Measurements from ENCODE around the gene MALAT1. TPM values are rescaled to one million over a fixed set of nuclear protein-coding genes. Genes with fewer than 3 reads are reported as not detected.

Gene MALAT1
- total RNA-seq, 1 experiment from 2014 or later = 4,167 TPM

DNA sequence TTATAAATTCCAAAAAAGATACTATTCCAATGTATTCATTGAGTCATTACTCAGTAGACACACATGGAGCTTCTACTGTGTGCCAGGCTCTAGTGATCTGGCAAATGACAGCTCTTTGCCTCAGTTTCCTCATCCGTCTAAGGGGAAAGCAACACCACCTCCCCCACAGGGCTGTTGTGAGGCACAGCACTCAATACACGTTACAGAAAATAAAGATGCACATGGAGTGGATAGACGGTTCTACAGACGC is 6.5 kb upstream of the MALAT1 start:
- Histone ChIP-seq H2AFZ (ENCODE audit: low read length) (no peak overlapping the region), H3K4me1 (ENCODE audit: low read length) (peaks cover 68% of the 10 kb centered on the region), H3K4me3 (ENCODE audit: low read length) (no peak overlapping the region), H3K27me3 (ENCODE audit: low read length) (no peaks in the 10 kb centered on the region), H3K79me2 (ENCODE audit: low read length) (no peaks in the 10 kb centered on the region), H3K27ac (ENCODE audit: low read length) (no peak overlapping the region), H3K9ac (ENCODE audit: low read length) (no peak overlapping the region), H4K20me1 (ENCODE audit: insufficient read depth, low read depth, low read length) (no peaks in the 10 kb centered on the region), H3K9me2 (replicated peaks; ENCODE audit: insufficient read depth, low read length) (no peaks in the 10 kb centered on the region), H3K9me3 (ENCODE audit: low read length) (no peaks in the 10 kb centered on the region), H3K36me3 (ENCODE audit: insufficient read depth, low read length) (no peaks in the 10 kb centered on the region), H3K4me2 (ENCODE audit: low read depth, low read length, poor library complexity, severe bottlenecking) (no peak overlapping the region)
- DNase-seq = no peak

DNA sequence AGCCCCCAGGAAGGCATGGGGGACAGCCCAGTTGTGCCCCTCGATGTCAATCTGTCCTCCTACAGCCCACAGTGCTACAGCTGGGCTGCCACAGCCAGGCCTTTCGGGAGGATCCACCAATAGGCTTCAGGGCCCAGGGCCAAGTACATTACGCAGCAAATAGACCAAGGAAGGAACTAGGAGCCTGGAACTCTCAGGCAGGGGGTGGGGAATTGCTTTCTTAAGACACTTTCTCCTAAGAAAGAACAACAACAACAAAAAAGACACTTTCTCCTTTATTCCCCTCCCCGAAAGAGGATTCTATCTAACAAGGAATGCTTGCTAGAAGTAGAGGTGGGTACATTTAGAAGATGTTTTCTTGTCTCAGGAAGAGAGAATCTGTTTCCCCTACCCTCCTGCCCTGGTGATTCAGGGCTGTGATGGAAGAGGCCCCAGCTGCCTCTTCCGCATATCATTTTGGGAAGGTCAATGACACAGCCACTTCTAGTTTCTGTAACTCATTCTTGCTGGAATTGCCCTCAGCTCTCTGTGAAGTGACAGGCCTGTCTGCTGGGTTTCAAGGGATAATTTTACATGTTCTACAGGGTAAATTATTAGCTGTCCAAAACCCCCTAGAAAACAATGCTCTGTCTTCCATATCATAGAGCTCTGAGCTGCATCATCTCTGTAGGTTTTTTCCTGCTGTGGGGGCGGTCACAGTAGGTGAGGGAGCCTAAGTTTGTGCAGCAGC is 6.0 kb upstream of the MALAT1 start:
- Histone ChIP-seq H3K9me3 (ENCODE audit: low read length) (no peaks in the 10 kb centered on the region), H2AFZ (ENCODE audit: low read length) (peak overlapping the region; percentile 72; the same call in 1 of the 2 replicates), H3K36me3 (ENCODE audit: insufficient read depth, low read length) (no peaks in the 10 kb centered on the region), H3K4me1 (ENCODE audit: low read length) (peaks cover 65% of the 10 kb centered on the region), H3K9ac (ENCODE audit: low read length) (peak overlapping the region; percentile 29; the same call in 1 of the 2 replicates), H3K4me2 (ENCODE audit: low read depth, low read length, poor library complexity, severe bottlenecking) (no peak overlapping the region), H3K4me3 (ENCODE audit: low read length) (no peak overlapping the region), H3K9me2 (replicated peaks; ENCODE audit: insufficient read depth, low read length) (no peaks in the 10 kb centered on the region), H3K27ac (ENCODE audit: low read length) (no peak overlapping the region), H3K79me2 (ENCODE audit: low read length) (no peaks in the 10 kb centered on the region), H3K27me3 (ENCODE audit: low read length) (no peaks in the 10 kb centered on the region), H4K20me1 (ENCODE audit: insufficient read depth, low read depth, low read length) (no peaks in the 10 kb centered on the region)
- DNase-seq = no peak

DNA sequence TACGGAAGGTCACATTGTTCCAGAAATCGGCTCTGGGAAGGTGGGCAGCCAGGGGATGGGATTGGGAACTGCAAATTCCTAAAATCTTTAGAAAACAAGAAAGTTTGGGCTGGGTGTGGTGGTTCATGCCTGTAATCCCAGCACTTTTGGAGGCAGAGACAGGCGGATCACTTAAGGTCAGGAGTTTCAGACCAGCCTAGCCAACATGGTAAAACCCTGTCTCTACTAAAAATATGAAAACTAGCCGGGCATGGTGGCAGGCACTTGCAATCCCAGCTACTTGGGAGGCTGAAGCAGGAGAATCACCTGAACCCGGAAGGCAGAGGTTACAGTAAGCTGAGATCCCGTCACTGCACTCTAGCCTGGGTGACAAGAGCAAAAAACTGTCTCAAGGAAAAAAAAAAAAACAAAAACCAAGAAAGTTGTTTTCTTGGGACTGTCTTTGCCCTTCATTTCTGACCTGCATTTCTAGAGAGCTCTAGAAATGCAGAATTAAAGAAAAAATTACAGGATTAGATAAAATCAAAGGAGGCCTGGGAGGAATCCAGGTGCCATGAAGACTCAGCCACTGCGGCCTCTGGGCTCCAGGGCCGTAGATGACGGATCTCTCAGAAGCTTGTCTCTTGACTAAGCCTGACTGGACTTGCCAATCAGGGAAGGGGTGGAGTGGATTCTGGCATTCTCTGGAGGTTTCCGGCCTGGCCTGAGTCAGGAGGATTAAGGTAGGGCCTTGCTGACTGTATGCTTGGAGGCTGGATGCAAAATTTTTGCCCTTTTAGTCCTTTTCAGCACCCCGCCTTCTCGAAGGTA is 5.3 kb upstream of the MALAT1 start:
- H3K9me3 ChIP-seq (ENCODE audit: low read length) = no peaks in the 10 kb centered on the region
- peak overlapping the region; percentile 29; the same call in 1 of the 2 replicates for H3K9ac ChIP-seq (ENCODE audit: low read length)
- H3K27ac ChIP-seq (ENCODE audit: low read length) = no peak overlapping the region
- peaks cover 65% of the 10 kb centered on the region for H3K4me1 ChIP-seq (ENCODE audit: low read length)
- H3K36me3 ChIP-seq (ENCODE audit: insufficient read depth, low read length) = no peaks in the 10 kb centered on the region
- H3K4me3 ChIP-seq (ENCODE audit: low read length) = no peak overlapping the region
- DNase-seq = no peak
- H3K4me2 ChIP-seq (ENCODE audit: low read depth, low read length, poor library complexity, severe bottlenecking) = no peak overlapping the region
- no peaks in the 10 kb centered on the region for H4K20me1 ChIP-seq (ENCODE audit: insufficient read depth, low read depth, low read length)
- no peaks in the 10 kb centered on the region for H3K9me2 ChIP-seq (replicated peaks; ENCODE audit: insufficient read depth, low read length)
- H2AFZ ChIP-seq (ENCODE audit: low read length) = peak overlapping the region; percentile 72
- H3K27me3 ChIP-seq (ENCODE audit: low read length) = no peaks in the 10 kb centered on the region
- H3K79me2 ChIP-seq (ENCODE audit: low read length) = no peaks in the 10 kb centered on the region

DNA sequence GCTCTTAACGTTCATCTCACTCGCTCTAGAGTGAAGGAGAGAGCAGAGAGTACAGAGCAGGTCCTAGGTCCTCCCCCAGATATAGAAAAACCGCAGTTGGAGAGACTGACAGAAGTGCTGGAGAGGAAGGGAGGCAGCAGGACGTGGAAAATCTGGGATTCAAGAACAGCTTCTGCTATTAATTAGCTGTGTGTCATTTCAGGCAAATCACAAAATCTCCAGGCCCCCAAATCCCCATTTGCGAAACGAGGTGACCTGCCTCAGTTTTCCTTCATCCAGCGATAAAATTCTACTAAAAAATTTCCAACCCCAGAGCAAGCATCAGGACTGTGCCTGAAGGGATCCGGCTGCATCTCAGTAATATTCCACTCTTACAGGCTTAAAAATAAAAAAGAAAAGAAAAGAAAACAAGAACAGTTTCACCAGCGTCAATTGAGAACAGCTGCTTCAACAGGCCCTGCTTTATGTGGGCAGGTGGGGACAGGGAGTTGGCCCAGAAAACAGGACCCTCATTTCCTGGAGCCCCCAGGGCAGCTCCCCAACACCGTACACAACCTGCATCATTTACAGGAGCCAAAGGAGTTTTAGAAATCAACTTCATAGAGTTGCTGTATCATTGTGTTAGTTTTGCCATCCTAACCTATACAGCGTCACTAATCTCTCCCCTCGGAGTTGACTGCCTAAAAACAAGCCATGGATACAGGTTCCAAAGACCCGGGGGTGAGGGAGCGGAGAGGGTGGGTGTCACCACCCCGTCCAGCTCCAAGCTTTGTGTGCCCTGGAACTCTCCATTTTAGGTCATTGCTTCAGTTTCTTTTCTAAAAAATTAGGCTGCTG is 2.3 kb upstream of the MALAT1 start:
- Histone ChIP-seq H3K4me1 (ENCODE audit: low read length) (peaks cover 62% of the 10 kb centered on the region), H3K79me2 (ENCODE audit: low read length) (peaks cover 26% of the 10 kb centered on the region), H3K9me2 (replicated peaks; ENCODE audit: insufficient read depth, low read length) (no peaks in the 10 kb centered on the region), H4K20me1 (ENCODE audit: insufficient read depth, low read depth, low read length) (peaks cover 23% of the 10 kb centered on the region), H2AFZ (ENCODE audit: low read length) (0 out of 2 replicates have a peak overlapping the region, but pooled peaks have one; percentile 78), H3K9ac (ENCODE audit: low read length) (peak overlapping the region; percentile 68), H3K27me3 (ENCODE audit: low read length) (no peaks in the 10 kb centered on the region), H3K36me3 (ENCODE audit: insufficient read depth, low read length) (peaks cover 25% of the 10 kb centered on the region), H3K4me3 (ENCODE audit: low read length) (peak overlapping the region; percentile 45), H3K9me3 (ENCODE audit: low read length) (no peaks in the 10 kb centered on the region), H3K4me2 (ENCODE audit: low read depth, low read length, poor library complexity, severe bottlenecking) (peak overlapping the region; percentile 72), H3K27ac (ENCODE audit: low read length) (peak overlapping the region; percentile 89)
- no peak for DNase-seq

- no peaks in the 10 kb centered on the region for H3K9me3 ChIP-seq (ENCODE audit: low read length)
- H3K27ac ChIP-seq (ENCODE audit: low read length) = peak overlapping the region; percentile 99
- H3K4me2 ChIP-seq (ENCODE audit: low read depth, low read length, poor library complexity, severe bottlenecking) = peak overlapping the region; percentile 99
- H3K4me1 ChIP-seq (ENCODE audit: low read length) = peaks cover 64% of the 10 kb centered on the region
- peak overlapping the region; percentile 89 for H3K9ac ChIP-seq (ENCODE audit: low read length)
- peak overlapping the region; percentile 83 for H3K4me3 ChIP-seq (ENCODE audit: low read length)
- no peaks in the 10 kb centered on the region for H3K9me2 ChIP-seq (replicated peaks; ENCODE audit: insufficient read depth, low read length)
- peaks cover 34% of the 10 kb centered on the region for H3K36me3 ChIP-seq (ENCODE audit: insufficient read depth, low read length)
- H4K20me1 ChIP-seq (ENCODE audit: insufficient read depth, low read depth, low read length) = peaks cover 31% of the 10 kb centered on the region
- no peaks in the 10 kb centered on the region for H3K27me3 ChIP-seq (ENCODE audit: low read length)
- H3K79me2 ChIP-seq (ENCODE audit: low read length) = peaks cover 35% of the 10 kb centered on the region
- DNase-seq = peak; percentile 99
- H2AFZ ChIP-seq (ENCODE audit: low read length) = peak overlapping the region; percentile 78; the same call in 1 of the 2 replicates
Measured at GRCh38 chr11:65497141-65498041, 1.5 kb upstream of the MALAT1 start.

GRCh38 chr11:65498042-65498726 is 661 bp upstream of the MALAT1 start:
- H3K9me2 ChIP-seq (replicated peaks; ENCODE audit: insufficient read depth, low read length) = no peaks in the 10 kb centered on the region
- peak overlapping the region; percentile 83 for H3K4me3 ChIP-seq (ENCODE audit: low read length)
- peaks cover 42% of the 10 kb centered on the region for H3K36me3 ChIP-seq (ENCODE audit: insufficient read depth, low read length)
- peak overlapping the region; percentile 99 for H3K27ac ChIP-seq (ENCODE audit: low read length)
- peaks cover 39% of the 10 kb centered on the region for H4K20me1 ChIP-seq (ENCODE audit: insufficient read depth, low read depth, low read length)
- peaks cover 43% of the 10 kb centered on the region for H3K79me2 ChIP-seq (ENCODE audit: low read length)
- DNase-seq = peak; percentile 92
- peak overlapping the region; percentile 55; the same call in 1 of the 2 replicates for H2AFZ ChIP-seq (ENCODE audit: low read length)
- peak overlapping the region; percentile 99 for H3K4me2 ChIP-seq (ENCODE audit: low read depth, low read length, poor library complexity, severe bottlenecking)
- no peaks in the 10 kb centered on the region for H3K9me3 ChIP-seq (ENCODE audit: low read length)
- H3K9ac ChIP-seq (ENCODE audit: low read length) = peak overlapping the region; percentile 89
- peaks cover 64% of the 10 kb centered on the region for H3K4me1 ChIP-seq (ENCODE audit: low read length)
- no peaks in the 10 kb centered on the region for H3K27me3 ChIP-seq (ENCODE audit: low read length)

DNA sequence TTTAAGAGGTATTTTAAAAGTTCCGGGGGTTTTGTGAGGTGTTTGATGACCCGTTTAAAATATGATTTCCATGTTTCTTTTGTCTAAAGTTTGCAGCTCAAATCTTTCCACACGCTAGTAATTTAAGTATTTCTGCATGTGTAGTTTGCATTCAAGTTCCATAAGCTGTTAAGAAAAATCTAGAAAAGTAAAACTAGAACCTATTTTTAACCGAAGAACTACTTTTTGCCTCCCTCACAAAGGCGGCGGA is 193 bp upstream of the MALAT1 start:
- H2AFZ ChIP-seq (ENCODE audit: low read length) = peak overlapping the region; percentile 55; the same call in 1 of the 2 replicates
- no peaks in the 10 kb centered on the region for H3K27me3 ChIP-seq (ENCODE audit: low read length)
- H3K36me3 ChIP-seq (ENCODE audit: insufficient read depth, low read length) = peaks cover 47% of the 10 kb centered on the region

More for the DNA sequence above, 193 bp upstream of the MALAT1 start:
- H3K4me1 ChIP-seq (ENCODE audit: low read length) = peaks cover 64% of the 10 kb centered on the region
- H3K4me2 ChIP-seq (ENCODE audit: low read depth, low read length, poor library complexity, severe bottlenecking) = peak overlapping the region; percentile 99
- H3K4me3 ChIP-seq (ENCODE audit: low read length) = peak overlapping the region; percentile 83
- H3K9ac ChIP-seq (ENCODE audit: low read length) = peak overlapping the region; percentile 89
- peaks cover 44% of the 10 kb centered on the region for H4K20me1 ChIP-seq (ENCODE audit: insufficient read depth, low read depth, low read length)
- H3K9me2 ChIP-seq (replicated peaks; ENCODE audit: insufficient read depth, low read length) = no peaks in the 10 kb centered on the region
- no peak for DNase-seq
- peaks cover 44% of the 10 kb centered on the region for H3K79me2 ChIP-seq (ENCODE audit: low read length)
- peak overlapping the region; percentile 99 for H3K27ac ChIP-seq (ENCODE audit: low read length)
- H3K9me3 ChIP-seq (ENCODE audit: low read length) = no peaks in the 10 kb centered on the region

Data from Karpas-422 (cell line).